SKM-1 treated with dmso at 0.1 percent for 144 hours (cell line): ENCODE data around the gene SLC25A30.
"Not testable (repeated sequence)": the region's sequence is repeated elsewhere in the genome, so short reads cannot be mapped to it uniquely, and the experiment has no call there.

Experiments
- DNase-seq: peaks from one replicate; lab custom pipeline; 2025; ENCODE audit not compliant: unreplicated experiment; lab: John Stamatoyannopoulos, UW

The SLC25A30 gene

GRCh38 chr13:45393941-45394570, 24.1 kb downstream of the SLC25A30 start:
- DNase-seq: no peak

GRCh38 chr13:45392811-45393210, 25.4 kb downstream of the SLC25A30 start:
- no peak for DNase-seq

- DNase-seq: no peak
Observed at GRCh38 chr13:45391926-45392325, 26.2 kb downstream of the SLC25A30 start.

- DNase-seq: not testable (repeated sequence)
Observed at GRCh38 chr13:45391128-45391527, 27.0 kb downstream of the SLC25A30 start.

GRCh38 chr13:45390348-45390747, 27.8 kb downstream of the SLC25A30 start:
- DNase-seq: not testable (repeated sequence)

GRCh38 chr13:45388664-45389063, 29.5 kb downstream of the SLC25A30 start:
- DNase-seq: no peak

GRCh38 chr13:45386892-45387575, 31.1 kb downstream of the SLC25A30 start:
- not testable (repeated sequence) for DNase-seq

- DNase-seq: no peak
Observed at GRCh38 chr13:45385907-45386553, 32.1 kb downstream of the SLC25A30 start.

- no peak for DNase-seq
Observed at GRCh38 chr13:45385320-45385719, 32.9 kb downstream of the SLC25A30 start.

- DNase-seq: no peak
Observed at GRCh38 chr13:45384474-45385174, 33.5 kb downstream of the SLC25A30 start.

- not testable (repeated sequence) for DNase-seq
Observed at GRCh38 chr13:45382739-45383138, 35.4 kb downstream of the SLC25A30 start.

GRCh38 chr13:45381196-45381595, 37.0 kb downstream of the SLC25A30 start:
- DNase-seq: no peak

- DNase-seq: not testable (repeated sequence)
Observed at GRCh38 chr13:45380708-45381107, 37.5 kb downstream of the SLC25A30 start.

GRCh38 chr13:45379516-45379915, 38.7 kb downstream of the SLC25A30 start:
- DNase-seq: not testable (repeated sequence)

- not testable (repeated sequence) for DNase-seq
Observed at GRCh38 chr13:45378786-45379185, 39.4 kb downstream of the SLC25A30 start.

- DNase-seq: not testable (repeated sequence)
Observed at GRCh38 chr13:45377314-45377713, 40.9 kb downstream of the SLC25A30 start.

- DNase-seq: not testable (repeated sequence)
Observed at GRCh38 chr13:45376651-45377050, 41.5 kb downstream of the SLC25A30 start.

GRCh38 chr13:45374917-45375316, 43.3 kb downstream of the SLC25A30 start:
- DNase-seq: no peak

- DNase-seq: no peak
Observed at GRCh38 chr13:45373162-45373547, 45.0 kb downstream of the SLC25A30 start.

GRCh38 chr13:45372189-45373161, 45.7 kb downstream of the SLC25A30 start:
- DNase-seq: no peak
